NCI-H2196 (cell line): ENCODE measurements around the gene COBL.

Experiments
- DNase-seq: peaks from one replicate; lab custom pipeline; 2025; ENCODE audit not compliant: unreplicated experiment; lab: John Stamatoyannopoulos, UW

The COBL gene

DNA sequence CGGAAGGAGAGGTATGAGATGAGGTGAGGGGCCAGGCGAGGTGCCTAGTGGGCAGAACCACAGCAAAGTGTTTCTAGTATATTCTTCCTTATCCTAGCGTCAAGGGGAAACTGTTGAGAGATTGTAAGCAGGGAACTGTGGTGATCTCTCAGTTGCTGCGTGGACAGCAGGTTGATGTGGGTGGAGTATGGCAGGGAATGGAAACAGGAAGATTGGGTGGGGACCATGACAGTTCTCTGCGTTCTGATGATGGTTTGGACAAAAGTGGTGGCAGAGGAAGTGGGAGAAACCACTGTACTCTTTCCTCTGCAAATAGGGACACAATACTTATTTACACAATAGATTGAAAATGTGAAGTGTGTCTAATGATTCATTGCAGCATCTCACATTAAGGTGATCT lies 342.4 kb downstream of the COBL start:
- DNase-seq: no peak

DNA sequence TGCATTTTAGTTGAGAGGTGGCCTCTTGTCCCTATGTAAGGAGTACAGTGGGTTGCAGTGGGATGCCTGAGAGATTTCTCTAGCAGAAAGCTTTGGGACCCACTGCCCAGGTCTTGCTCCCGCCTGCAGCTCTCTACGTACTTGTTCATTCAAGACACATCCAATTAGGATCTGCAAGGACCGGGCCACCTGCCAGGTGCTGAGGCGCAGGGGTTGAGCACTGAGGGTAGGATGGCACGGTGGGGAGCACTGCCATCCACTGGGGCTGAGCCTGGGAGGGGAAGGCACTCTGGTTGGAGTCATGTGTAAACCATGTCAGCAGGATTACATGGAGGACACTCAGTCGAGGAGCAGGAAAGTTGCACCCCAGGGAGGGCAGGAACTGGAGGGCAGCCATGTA lies 342.8 kb downstream of the COBL start:
- DNase-seq: no peak

DNA sequence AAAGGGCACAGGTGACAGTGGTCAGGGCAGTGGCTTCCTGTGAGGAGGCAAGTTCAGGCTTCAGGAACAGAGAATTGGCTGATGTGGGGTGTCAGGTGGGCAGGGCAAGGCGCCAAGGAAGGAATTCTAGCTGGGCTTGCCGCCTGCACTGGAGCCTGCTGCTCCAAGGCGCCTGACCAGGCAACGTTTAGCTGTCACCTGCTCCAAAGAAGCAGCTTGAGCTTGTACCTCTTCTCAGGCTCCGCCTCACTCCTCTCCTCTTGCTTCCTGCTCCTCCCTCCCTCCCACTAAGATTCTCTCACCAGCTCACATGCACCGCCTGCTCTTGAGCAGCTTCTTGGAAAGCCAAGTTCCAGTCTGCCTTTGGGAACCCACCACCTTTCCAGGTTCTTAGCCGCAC lies 346.5 kb downstream of the COBL start:
- DNase-seq: peak; percentile 42
